ENCODE results near the gene BTBD18.

The BTBD18 gene, protein sequence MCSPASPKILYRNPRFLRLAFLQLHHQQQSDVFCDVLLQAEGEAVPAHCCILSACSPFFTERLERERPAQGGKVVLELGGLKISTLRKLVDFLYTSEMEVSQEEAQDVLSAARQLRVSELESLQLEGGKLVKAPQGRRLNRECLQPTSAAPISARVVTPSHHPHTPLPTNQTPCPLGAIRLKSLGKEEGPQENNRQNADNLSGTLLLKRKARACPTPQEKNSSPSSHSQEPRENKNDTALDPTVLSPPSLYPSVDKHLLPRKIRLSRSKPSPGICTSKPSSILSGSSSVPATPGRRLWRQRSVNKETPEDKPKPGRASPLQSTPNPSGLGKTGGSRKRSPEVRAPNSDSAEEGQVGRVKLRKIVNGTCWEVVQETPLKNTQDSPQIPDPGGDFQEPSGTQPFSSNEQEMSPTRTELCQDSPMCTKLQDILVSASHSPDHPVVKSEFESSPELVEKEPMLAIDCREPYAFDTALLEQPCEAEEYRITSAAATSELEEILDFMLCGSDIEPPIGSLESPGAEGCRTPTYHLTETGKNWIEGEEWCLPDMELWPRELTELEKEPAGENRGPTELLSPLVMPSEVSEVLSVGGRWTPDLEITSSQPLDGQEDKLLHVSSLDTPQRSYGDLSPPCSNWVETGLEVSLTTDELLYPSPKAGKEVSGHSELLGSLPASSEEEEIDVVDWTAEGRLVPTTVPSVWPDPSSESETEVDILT
- total RNA-seq: 0 to 0.11 (median 0) reads per million in 9 experiments

DNA sequence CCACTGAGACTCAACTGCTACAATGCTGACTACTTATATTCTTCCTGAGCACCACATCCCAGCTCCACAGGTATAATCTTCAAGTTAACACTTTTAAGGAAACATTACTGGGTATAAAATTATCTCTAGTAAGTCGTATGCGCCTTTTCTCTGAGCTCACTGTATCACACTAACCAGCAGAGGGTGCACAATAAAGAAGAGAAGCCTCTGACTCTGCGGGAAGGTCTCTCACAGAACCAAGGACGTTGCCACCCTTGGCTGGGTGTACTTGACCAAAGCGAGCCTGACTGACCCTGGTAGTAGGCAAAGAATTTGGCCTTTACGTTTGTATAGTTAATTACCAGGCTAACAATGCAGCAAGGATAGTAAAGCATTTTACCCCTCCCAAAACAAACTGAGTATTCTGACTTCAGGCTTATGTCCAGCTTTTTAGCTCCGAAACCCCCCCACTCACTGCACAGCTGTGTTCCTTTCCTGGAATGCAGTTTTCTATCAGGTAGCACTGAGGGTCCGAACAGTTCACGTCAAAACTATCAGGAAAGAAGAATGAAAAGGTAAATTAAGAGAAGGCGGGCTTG, at the start of gene BTBD18:
BTBD18 (minus strand) TSS at position 144 of the 578 bp plus-strand sequence. CDS start 631 bp downstream, outside the sequence.
- H3K9me3 Mint-ChIP-seq: no peaks in the 10 kb centered on the region
- ATAC-seq (replicated peaks): no peak
- no peaks in the 10 kb centered on the region for H3K36me3 Mint-ChIP-seq (ENCODE audit: insufficient read depth)
- no peak within 1 kb of the TSS for H3K4me3 Mint-ChIP-seq
- no peak within 1 kb of the TSS for H3K27ac Mint-ChIP-seq
- no peaks in the 10 kb centered on the region for H3K27me3 Mint-ChIP-seq
- H3K4me1 Mint-ChIP-seq (ENCODE audit: low read depth in 2 of 2): no peaks in the 10 kb centered on the region
- DNase-seq: no peak

DNA sequence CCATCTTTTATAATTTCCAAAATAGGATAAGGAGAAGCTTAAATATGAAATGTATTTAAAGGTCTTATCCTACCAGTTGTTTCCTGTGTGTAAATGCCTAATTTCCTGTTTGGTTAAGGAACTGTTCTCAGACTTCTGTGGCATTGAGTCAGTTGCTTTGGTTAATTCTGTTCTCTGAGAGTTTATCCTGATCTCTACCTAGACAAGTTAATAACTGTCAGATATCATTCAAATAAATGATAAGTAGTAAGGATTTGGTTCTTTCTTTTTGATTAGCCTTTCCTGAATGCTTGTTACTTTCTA, 49.5 kb upstream of the BTBD18 start:
- Mint-ChIP-seq H3K36me3 (ENCODE audit: insufficient read depth) (peaks cover 10% of the 10 kb centered on the region), H3K4me1 (ENCODE audit: low read depth in 2 of 2) (peaks cover 10% of the 10 kb centered on the region in 2 donors), H3K9me3 (no peaks in the 10 kb centered on the region), H3K27ac (peak overlapping the region; percentile 77 to 89), H3K27me3 (no peaks in the 10 kb centered on the region), H3K4me3 (peak overlapping the region in 1 of 2 donors; percentile 21)
- DNase-seq (no peak), ATAC-seq (replicated peaks) (peak; percentile 25)

DNA sequence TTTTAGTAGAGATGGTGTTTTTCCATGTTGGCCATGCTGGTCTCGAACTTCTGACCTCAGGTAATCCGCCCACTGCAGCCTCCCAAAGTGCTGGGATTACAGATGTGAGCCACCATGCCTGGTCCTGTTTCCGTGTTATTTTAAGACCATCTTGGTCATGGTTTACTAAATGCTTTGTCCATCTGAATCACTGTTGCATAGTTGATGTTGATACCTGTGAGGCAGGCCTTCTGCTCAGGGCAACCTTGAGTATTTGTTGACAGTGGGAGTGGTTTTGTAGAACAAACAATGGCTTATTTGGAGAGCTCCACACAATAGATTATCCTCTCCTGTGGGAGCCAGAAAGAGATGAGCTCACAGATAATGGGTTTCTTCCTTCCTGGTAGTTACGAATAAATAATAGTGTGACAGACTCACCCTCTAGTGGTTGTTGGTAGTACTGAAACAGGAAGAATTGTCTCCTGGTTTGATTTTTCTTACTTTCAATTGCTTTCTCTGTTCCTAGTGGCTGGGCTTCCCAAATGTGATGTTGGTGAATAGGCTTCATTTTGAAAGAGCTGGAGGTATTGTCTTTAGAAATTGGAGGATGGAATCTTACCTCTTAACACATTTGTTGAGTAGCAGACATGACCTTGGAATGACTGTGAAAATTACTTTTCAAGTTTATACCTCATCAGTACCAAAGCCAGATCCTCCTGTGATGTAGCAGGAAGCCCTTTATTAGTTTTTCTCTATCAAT, 49.0 kb upstream of the BTBD18 start:
- peak overlapping the region; percentile 77 to 89 for H3K27ac Mint-ChIP-seq
- H3K36me3 Mint-ChIP-seq (ENCODE audit: insufficient read depth): peaks cover 6% of the 10 kb centered on the region
- peak; percentile 96 for ATAC-seq (replicated peaks)
- H3K27me3 Mint-ChIP-seq: no peaks in the 10 kb centered on the region
- H3K4me1 Mint-ChIP-seq (ENCODE audit: low read depth in 2 of 2): peaks cover 10% of the 10 kb centered on the region in 2 donors
- DNase-seq: peak; percentile 23 to 33 (median 28)
- peak overlapping the region in 1 of 2 donors; percentile 21 for H3K4me3 Mint-ChIP-seq
- H3K9me3 Mint-ChIP-seq: no peaks in the 10 kb centered on the region

DNA sequence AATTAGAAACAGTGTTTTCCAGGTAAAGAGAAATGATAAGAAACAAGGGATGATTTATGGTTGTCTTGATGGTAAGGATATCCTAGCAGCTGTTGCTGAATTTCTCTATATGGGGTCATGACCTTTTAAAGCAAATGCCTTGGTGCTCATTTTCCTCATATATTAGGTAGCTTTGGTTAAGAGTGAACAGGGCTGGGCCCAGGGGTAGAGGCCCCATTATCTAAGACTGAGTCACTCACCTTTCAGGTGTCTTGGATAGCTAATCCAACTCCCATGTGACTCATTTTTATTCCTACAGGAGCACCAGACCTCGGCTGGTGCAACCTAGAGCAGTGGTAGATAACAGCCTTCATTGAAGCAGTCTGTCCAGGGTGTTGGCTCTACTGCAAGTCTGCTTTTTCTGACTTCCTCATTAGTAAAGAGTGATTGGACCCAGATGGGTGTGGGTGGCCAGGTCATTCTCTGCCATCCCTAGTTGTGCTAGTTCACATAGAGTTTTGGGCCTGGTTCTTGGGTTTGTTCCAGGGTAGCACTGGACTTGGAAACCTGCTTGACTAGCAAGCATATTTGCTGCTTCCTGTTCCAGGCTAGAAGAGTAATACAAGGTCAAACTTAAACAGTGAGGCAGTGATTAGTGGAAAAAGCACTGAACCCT, 47.4 kb upstream of the BTBD18 start:
- no peaks in the 10 kb centered on the region for H3K27me3 Mint-ChIP-seq
- no peak for ATAC-seq (replicated peaks)
- H3K4me1 Mint-ChIP-seq (ENCODE audit: low read depth in 2 of 2): peaks cover 10% of the 10 kb centered on the region in 2 donors

DNA sequence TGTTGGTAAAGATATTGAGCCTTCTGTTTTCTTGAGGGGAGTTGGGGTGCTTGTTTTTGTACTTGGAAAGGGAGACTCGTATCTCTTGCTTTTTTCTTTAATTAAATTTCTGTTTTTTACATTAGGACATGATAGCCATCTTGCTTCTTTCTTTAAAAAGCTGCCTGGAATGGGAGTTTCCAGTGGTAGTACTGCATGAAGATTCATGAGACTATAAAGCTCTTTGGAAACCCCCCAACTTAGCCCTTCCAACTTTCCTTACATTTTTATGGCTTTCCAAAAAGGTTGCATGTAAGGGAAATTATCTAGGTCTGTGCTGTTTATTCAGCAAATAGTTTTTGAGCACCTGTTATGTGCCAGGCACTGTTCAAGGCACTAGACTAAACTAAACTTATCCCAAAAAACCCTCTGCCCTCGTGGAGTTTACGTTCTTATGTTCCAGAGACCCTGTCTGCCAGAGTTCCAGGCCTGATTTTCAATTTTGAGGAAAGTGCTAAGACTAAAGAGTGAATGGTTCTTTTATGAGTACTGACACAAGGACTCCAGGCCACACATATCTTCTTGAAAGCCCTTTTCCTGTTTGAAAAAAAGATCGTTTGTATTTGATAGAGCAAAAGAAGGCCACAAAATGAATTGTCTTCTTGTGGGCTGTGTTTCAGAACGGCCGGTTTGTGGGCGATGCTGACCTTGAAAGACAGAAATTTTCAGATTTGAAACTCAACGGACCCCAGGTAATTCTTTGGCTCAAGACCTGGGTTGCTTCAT, 41.9 kb upstream of the BTBD18 start:
- DNase-seq (no peak), ATAC-seq (replicated peaks) (no peak)
- Mint-ChIP-seq H3K27ac (peak overlapping the region; percentile 90 to 93), H3K36me3 (ENCODE audit: insufficient read depth) (peaks cover 10% of the 10 kb centered on the region), H3K4me1 (ENCODE audit: low read depth in 2 of 2) (peaks cover 17 to 28% of the 10 kb centered on the region in 2 donors), H3K9me3 (no peaks in the 10 kb centered on the region), H3K4me3 (peak overlapping the region in 1 of 2 donors; percentile 64), H3K27me3 (no peaks in the 10 kb centered on the region)

More for the DNA sequence above, 47.4 kb upstream of the BTBD18 start:
- no peak overlapping the region for H3K4me3 Mint-ChIP-seq
- H3K36me3 Mint-ChIP-seq (ENCODE audit: insufficient read depth): no peaks in the 10 kb centered on the region
- peak overlapping the region; percentile 85 to 89 for H3K27ac Mint-ChIP-seq
- DNase-seq: no peak
- no peaks in the 10 kb centered on the region for H3K9me3 Mint-ChIP-seq

DNA sequence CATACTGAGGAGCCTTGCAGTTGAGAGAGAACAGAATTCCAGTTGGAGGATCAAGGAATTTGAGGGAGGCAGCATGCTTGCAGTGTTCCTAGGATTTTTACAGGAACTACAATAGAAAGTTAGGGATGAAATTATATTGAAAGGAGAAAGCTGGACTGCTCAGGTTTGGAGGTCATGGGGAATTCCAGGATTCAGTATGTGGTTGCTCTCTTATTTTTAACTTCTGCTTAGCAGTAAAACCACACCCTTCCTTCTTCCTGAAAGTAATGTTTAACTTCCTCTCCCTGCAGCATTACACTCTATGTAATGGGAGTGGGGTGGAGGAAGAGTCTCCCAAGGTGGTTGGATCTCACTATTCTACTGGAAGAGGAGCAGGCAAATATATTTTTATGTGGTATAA, 41.3 kb upstream of the BTBD18 start:
- ATAC-seq (replicated peaks): peak; percentile 6
- Mint-ChIP-seq H3K9me3 (no peaks in the 10 kb centered on the region), H3K27ac (peak overlapping the region; percentile 90 to 93), H3K4me1 (ENCODE audit: low read depth in 2 of 2) (peaks cover 17 to 28% of the 10 kb centered on the region in 2 donors), H3K27me3 (no peaks in the 10 kb centered on the region), H3K4me3 (peak overlapping the region; percentile 55 to 64), H3K36me3 (ENCODE audit: insufficient read depth) (peaks cover 10% of the 10 kb centered on the region)
- DNase-seq: no peak

DNA sequence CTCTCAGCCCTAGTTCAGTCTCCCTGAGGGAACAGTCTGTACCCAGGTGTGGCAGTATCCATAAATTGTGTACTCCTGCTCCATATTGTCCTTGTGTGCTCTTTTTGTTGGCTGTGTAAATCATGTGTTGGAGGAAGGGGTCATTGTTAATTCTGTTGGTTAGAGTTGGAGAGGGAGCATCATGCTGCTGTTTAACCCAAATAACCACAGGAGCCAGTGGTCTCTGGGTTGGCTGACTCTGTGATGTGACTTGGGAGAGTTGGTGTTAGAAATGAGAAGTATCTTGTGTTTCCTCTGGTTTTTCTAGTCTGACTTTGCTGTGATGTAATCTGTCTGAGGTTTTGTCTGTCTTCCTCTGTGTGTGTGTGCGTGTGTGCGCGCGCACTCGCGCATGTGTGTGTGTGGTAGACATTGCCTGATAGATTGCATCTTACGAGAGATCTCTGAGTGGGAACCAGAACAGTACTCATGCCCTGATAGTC, 40.5 kb upstream of the BTBD18 start:
- DNase-seq (peak; percentile 75 to 78 (median 78)), ATAC-seq (replicated peaks) (peak; percentile 94)
- Mint-ChIP-seq H3K27me3 (no peaks in the 10 kb centered on the region), H3K4me3 (peak overlapping the region; percentile 55 to 64), H3K27ac (peak overlapping the region; percentile 90 to 93), H3K36me3 (ENCODE audit: insufficient read depth) (peaks cover 10% of the 10 kb centered on the region), H3K4me1 (ENCODE audit: low read depth in 2 of 2) (peaks cover 17 to 28% of the 10 kb centered on the region in 2 donors), H3K9me3 (no peaks in the 10 kb centered on the region)

DNA sequence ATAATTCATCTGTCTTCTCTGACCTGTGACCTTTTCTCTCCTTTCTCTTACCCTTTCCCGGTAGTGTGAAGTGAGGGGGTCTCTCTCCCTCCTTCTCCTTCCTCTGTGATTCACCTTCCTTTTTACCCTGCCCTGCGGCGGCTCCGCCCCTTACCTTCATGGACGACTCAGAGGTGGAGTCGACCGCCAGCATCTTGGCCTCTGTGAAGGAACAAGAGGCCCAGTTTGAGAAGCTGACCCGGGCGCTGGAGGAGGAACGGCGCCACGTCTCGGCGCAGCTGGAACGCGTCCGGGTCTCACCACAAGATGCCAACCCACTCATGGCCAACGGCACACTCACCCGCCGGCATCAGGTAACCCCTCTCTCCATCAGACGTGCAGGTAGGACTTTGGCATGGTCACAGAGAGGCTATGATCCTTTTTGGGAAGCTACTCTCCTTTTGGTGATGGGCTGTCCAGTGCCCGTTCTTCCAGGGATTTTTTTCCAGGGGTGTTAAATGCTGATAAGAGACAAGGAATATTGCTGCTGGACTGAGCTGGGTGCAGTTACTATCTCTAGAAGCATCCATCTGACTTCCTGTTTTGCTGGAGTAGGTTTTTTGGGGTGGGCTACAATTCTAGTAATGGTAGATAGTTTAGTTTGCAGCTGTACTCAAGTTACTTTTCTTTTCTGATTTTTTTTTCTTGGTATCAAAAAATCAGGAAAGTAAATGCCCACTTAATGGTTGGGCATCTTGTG, 39.9 kb upstream of the BTBD18 start:
- H3K4me1 Mint-ChIP-seq (ENCODE audit: low read depth in 2 of 2): peaks cover 17 to 28% of the 10 kb centered on the region in 2 donors
- H3K27me3 Mint-ChIP-seq: no peaks in the 10 kb centered on the region
- DNase-seq (no peak), ATAC-seq (replicated peaks) (no peak)
- H3K4me3 Mint-ChIP-seq: peak overlapping the region; percentile 55 to 64
- peaks cover 10% of the 10 kb centered on the region for H3K36me3 Mint-ChIP-seq (ENCODE audit: insufficient read depth)
- H3K9me3 Mint-ChIP-seq: no peaks in the 10 kb centered on the region
- H3K27ac Mint-ChIP-seq: peak overlapping the region; percentile 90 to 93

DNA sequence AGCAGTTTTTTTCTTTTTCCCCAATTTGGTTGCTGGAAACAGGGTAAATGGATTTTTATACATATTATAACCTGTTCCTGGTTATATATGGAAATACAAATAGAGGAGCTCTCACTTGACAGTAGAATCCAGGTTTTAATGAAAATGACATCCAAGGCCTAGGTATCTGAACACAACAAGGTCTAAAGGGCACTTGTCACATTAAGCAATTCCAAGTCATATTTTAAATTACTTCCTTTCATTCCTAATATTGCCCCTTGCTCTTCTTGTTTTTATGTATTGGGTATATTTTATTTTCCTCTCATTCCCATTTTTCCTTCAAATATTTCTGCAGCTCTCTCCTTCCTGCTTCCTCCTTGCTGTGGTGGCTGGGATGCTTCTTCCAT, 37.1 kb upstream of the BTBD18 start:
- ATAC-seq (replicated peaks) (no peak), DNase-seq (no peak)
- H3K27ac Mint-ChIP-seq: no peak overlapping the region
- peaks cover 17 to 27% of the 10 kb centered on the region in 2 donors for H3K4me1 Mint-ChIP-seq (ENCODE audit: low read depth in 2 of 2)
- peaks cover 10% of the 10 kb centered on the region for H3K36me3 Mint-ChIP-seq (ENCODE audit: insufficient read depth)
- no peak overlapping the region for H3K4me3 Mint-ChIP-seq
- H3K9me3 Mint-ChIP-seq: no peaks in the 10 kb centered on the region
- no peaks in the 10 kb centered on the region for H3K27me3 Mint-ChIP-seq

DNA sequence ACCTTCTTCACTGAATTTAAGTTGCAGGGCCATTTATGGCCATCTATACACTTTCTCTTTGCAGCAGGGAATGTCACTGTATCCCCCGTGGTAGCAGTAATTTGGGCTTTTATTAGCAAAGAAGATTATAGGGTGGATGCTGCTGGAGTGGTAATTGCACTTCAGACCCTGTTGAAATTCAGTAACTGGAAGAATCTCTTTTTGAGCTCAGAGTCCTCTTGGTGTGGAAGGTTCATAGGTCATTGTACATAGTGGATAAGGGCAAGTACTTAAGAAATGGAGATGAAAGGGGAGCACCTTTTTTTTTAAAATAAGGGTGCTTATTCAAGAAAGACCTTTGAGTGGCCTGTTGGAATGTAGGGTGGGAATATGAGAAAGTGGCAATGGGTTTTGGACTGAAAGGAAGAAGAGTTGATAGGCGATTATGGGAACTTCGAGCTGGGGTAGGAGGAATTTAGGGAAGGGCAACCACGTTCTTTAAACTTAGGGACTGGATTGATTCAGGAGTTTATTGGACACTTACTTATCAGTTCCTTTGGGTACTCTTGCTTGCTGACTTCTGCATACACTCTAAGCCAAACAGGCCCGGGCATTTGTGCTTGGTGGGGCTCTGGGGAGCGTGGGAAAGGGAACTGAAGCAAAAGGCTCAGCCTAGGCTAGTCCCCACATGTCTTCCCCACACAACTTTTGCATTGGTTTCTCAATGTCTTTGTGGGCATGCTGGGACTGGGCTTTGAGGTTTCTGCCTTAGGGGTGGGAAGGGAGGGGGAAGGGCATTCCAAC, 36.5 kb upstream of the BTBD18 start:
- Mint-ChIP-seq H3K4me1 (ENCODE audit: low read depth in 2 of 2) (peaks cover 14 to 21% of the 10 kb centered on the region in 2 donors), H3K9me3 (no peaks in the 10 kb centered on the region), H3K27me3 (no peaks in the 10 kb centered on the region), H3K4me3 (no peak overlapping the region), H3K36me3 (ENCODE audit: insufficient read depth) (peaks cover 10% of the 10 kb centered on the region), H3K27ac (no peak overlapping the region)
- ATAC-seq (replicated peaks) (no peak), DNase-seq (no peak)

DNA sequence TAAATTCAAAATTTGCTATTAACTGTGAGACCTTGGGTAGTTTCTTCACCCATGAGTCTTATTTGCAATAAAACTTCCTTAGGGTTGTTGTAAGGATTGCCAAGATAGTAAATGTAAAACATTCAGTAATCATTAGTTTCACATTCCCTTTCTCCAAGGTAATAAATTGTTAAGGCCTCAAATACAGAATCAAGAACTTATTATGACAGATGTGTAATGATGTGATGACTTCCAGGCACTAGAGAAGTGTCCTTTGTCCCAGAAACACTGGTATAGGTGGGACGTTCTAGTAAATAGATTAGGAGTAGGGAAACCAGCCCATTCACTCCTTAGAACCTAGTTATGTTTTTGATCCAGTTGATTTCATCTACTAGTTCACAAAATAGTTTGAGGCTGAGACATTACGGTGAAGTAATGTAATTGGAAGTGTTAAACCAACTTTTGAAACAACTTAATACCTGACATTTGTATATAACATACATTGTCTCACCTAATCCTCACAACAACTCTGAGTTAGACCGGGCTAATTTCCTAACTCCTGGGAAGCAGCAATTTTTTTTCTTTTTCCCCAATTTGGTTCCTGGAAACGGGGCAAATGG, 35.5 kb upstream of the BTBD18 start:
- ATAC-seq (replicated peaks) (no peak), DNase-seq (no peak)
- no peaks in the 10 kb centered on the region for H3K9me3 Mint-ChIP-seq
- no peak overlapping the region for H3K27ac Mint-ChIP-seq
- peaks cover 9 to 11% of the 10 kb centered on the region in 2 donors for H3K4me1 Mint-ChIP-seq (ENCODE audit: low read depth in 2 of 2)
- H3K36me3 Mint-ChIP-seq (ENCODE audit: insufficient read depth): peaks cover 3% of the 10 kb centered on the region
- H3K4me3 Mint-ChIP-seq: no peak overlapping the region
- no peaks in the 10 kb centered on the region for H3K27me3 Mint-ChIP-seq

All from effector memory CD8-positive, alpha-beta T cell (primary cell).